ENCODE measurements around the gene PRIM1.
"Not testable (repeated sequence)": the region's sequence is repeated elsewhere in the genome, so short reads cannot be mapped to it uniquely, and the experiment has no call there.

Gene PRIM1

DNA sequence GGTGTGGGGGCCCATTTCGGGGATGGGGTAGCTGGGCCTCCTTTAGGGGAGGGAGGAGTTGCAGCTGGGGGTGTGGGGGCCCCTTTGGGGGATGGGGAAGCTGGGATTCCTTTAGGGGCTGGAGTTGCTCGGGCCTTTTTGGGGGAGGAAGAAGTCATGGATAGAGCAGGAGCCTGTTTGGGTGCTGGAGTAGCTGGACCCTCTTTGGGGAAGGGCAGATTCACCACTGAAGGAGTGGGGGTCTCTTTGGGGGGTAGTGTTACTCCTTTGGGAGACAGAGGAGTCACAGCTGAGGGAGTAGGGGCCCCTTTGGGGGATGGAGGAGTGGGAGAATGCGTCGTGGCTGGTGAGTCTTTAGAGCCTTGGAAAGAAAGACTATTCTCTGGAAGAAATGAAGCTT is 33.5 kb downstream of the PRIM1 start:
- in situ Hi-C loops (cut with MboI; ENCODE audit: low sequenced_read_pairs): no loop called here

DNA sequence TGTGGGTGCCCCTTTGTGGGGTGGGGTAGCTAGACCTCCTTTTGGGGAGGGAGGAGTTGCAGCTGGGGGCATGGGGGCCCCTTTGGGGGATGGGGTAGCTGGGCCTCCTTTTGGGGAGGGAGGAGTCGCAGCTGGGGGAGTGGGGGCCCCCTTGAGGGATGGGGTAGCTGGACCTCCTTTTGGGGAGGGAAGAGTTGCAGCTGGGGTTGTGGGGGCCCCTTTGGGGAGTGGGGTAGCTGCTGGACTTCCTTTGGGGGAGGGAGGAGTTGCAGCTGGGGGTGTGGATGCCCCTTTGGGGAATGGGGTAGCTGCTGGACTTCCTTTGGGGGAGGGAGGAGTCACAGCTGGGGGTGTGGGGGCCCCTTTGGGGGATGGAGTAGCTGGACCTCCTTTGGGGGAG is 34.0 kb downstream of the PRIM1 start:
- in situ Hi-C loops (cut with MboI; ENCODE audit: low sequenced_read_pairs): no loop called here

GRCh38 chr12:56716933-56717880 is 34.9 kb downstream of the PRIM1 start:
- in situ Hi-C loops (cut with MboI; ENCODE audit: low sequenced_read_pairs): no loop called here

- in situ Hi-C loops (cut with MboI; ENCODE audit: low sequenced_read_pairs): no loop called here
Observed at GRCh38 chr12:56716458-56716857, 35.7 kb downstream of the PRIM1 start.

GRCh38 chr12:56715798-56716197 is 36.3 kb downstream of the PRIM1 start:
- in situ Hi-C loops (cut with MboI; ENCODE audit: low sequenced_read_pairs): no loop called here

- in situ Hi-C loops (cut with MboI; ENCODE audit: low sequenced_read_pairs): no loop called here
Observed at GRCh38 chr12:56714431-56714929, 37.6 kb downstream of the PRIM1 start.

GRCh38 chr12:56713345-56713744 is 38.8 kb downstream of the PRIM1 start:
- in situ Hi-C loops (cut with MboI; ENCODE audit: low sequenced_read_pairs): no loop called here

- in situ Hi-C loops (cut with MboI; ENCODE audit: low sequenced_read_pairs): no loop called here
Observed at GRCh38 chr12:56709759-56710376, 42.3 kb downstream of the PRIM1 start.

GRCh38 chr12:56704522-56704921 is 47.6 kb downstream of the PRIM1 start:
- in situ Hi-C loops (cut with MboI; ENCODE audit: low sequenced_read_pairs): not testable (repeated sequence)

GRCh38 chr12:56699020-56699661 is 53.0 kb downstream of the PRIM1 start:
- in situ Hi-C loops (cut with MboI; ENCODE audit: low sequenced_read_pairs): no loop called here

- in situ Hi-C loops (cut with MboI; ENCODE audit: low sequenced_read_pairs): no loop called here
Observed at GRCh38 chr12:56695327-56696101, 56.6 kb downstream of the PRIM1 start.

DNA sequence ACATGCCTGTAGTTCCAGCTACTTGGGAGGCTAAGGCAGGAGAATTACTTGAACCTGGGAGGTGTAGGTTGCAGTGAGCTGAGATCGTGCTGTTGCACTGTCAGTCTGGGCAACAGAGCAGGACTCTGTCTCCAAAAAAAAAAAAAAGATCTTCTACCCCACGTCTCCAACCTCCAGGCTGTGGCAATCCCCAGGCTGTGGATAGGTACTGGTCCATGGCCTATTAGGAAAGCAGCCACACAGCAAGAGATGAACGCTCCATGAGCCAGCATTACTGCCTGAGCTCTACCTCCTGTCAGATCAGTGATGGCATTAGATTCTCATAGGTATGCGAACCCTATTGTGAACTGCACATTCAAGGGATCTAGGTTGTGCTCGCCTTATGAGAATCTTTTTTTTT is 58.0 kb downstream of the PRIM1 start:
- in situ Hi-C loops (cut with MboI; ENCODE audit: low sequenced_read_pairs): no loop called here

- in situ Hi-C loops (cut with MboI; ENCODE audit: low sequenced_read_pairs): no loop called here
Observed at GRCh38 chr12:56688846-56689109, 63.3 kb downstream of the PRIM1 start.

GRCh38 chr12:56688129-56688845 is 63.8 kb downstream of the PRIM1 start, which contains the start of gene PTGES3:
TSS of gene PTGES3 (minus strand) at chr12:56688284. CDS start at chr12:56687999, 285 bp downstream.
- in situ Hi-C loops (cut with MboI; ENCODE audit: low sequenced_read_pairs): no loop called here

- in situ Hi-C loops (cut with MboI; ENCODE audit: low sequenced_read_pairs): no loop called here
Observed at GRCh38 chr12:56687223-56688128, 64.6 kb downstream of the PRIM1 start.

DNA sequence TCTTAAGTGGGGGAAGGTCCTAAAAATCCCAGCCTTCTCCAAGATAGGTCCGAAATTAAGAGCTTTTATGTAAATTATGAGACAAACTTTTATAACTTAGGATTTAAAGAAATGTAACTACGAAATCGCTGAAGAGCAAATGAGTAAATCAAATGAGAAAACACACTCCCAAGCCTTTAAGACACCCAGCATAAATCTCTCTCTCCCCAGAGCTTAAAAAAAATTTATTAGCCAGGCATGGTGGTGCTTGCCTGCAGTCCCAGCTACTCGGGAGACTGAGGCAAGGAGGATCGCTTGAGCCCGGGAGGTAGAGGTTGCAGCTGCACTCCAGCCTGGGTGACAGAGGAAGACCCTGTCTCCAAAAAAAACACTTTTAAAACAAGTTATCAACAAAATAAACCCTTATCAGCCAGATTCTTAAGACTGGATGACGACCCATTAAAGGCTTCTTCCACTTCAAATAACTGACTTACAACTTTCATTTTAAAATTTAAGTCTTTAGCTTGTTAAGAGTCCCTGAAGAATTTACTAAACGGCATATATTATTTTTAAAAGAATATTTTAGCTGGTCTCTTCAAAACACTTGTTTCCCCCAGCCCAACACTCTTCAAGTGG is 67.3 kb downstream of the PRIM1 start:
- in situ Hi-C loops (cut with MboI; ENCODE audit: low sequenced_read_pairs): no loop called here

DNA sequence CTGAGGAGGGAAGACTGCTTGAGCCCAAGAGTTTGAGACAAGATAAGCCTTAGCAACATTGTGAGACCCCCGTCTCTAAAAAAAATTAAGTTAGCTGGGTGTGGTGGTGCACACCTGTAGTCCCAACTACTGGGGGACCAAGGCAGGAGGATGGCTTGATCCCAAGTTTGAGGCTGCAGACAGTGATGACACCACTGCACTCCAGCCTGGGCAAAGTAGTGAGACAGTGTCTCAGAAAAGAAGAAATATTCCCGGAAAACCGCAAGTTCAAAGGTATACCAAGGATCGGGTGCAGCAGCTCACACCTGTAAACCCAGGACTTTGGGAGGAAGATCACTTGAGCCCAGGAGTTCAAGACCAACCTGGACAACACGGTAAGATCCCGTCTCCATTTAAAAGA is 69.8 kb downstream of the PRIM1 start:
- in situ Hi-C loops (cut with MboI; ENCODE audit: low sequenced_read_pairs): no loop called here

Measured in HL-60/S4 treated with retinoic acid at 250 ng/mL for 4 days and 3 days (cell line).